GM12873 (cell line): ENCODE results near the gene TM9SF4.

Source experiments
- CTCF ChIP-seq: IDR thresholded peaks from 2 replicates; pipeline ENCODE4 v1.5.1; 2012; ENCODE audit warnings: low read depth, mild to moderate bottlenecking, moderate library complexity, low read length, control low read depth; ENCODE audit not compliant: insufficient read depth; ENCODE audit errors: missing control alignments

Gene TM9SF4

GRCh38 chr20:32132911-32133549 is 23.5 kb downstream of the TM9SF4 start:
- TF ChIP-seq CTCF = no peak

- TF ChIP-seq CTCF = no peak
Measured at GRCh38 chr20:32134026-32134425, 24.5 kb downstream of the TM9SF4 start.

- no peak for TF ChIP-seq CTCF
Measured at GRCh38 chr20:32135983-32136515, 26.5 kb downstream of the TM9SF4 start.

GRCh38 chr20:32138921-32139320 is 29.4 kb downstream of the TM9SF4 start:
- no peak for TF ChIP-seq CTCF

GRCh38 chr20:32139947-32140346 is 30.4 kb downstream of the TM9SF4 start:
- TF ChIP-seq CTCF = no peak

GRCh38 chr20:32140603-32141002 is 31.1 kb downstream of the TM9SF4 start:
- no peak for TF ChIP-seq CTCF

- TF ChIP-seq CTCF = no peak
Measured at GRCh38 chr20:32141465-32141980, 32.0 kb downstream of the TM9SF4 start.
